Endothelial cell of umbilical vein (primary cell): Measurements from ENCODE around the gene GLRA2. TPM values are rescaled to one million over a fixed set of nuclear protein-coding genes. Genes with fewer than 3 reads are reported as not detected.

Experiments used
- Bru-seq: library from RNA; stranded (reverse); fragments of 400-500 nt; gene quantifications from one replicate; lab custom pipeline; 2021; lab: Mats Ljungman, UMichigan
- BruChase-seq, 2 experiments: library from RNA; stranded (reverse); fragments of 400-500 nt; gene quantifications; one replicate each; lab custom pipeline; 2021; lab: Mats Ljungman, UMichigan
- BruUV-seq: library from RNA; stranded (reverse); fragments of 400-500 nt; replicated peaks from 2 replicates; lab custom pipeline; 2021; lab: Mats Ljungman, UMichigan
- CTCF ChIA-PET: fragments of 300-600, 350-600 bp; sonication (Branson Sonifier 250); formaldehyde crosslinking; loops from one replicate; lab custom pipeline; 2021; ENCODE audit warnings: antibody characterized with exemption, inconsistent platforms; lab: Charles Lee
- POLR2A ChIA-PET: fragments of 300-600, 350-600 bp; sonication (Branson Sonifier 250); formaldehyde crosslinking; loops from one replicate; lab custom pipeline; 2021; ENCODE audit warnings: antibody characterized with exemption, inconsistent platforms; lab: Charles Lee
- DNase-seq: peaks from one replicate; pipeline ENCODE4 v3.0.0-alpha.2; 2011; ENCODE audit warnings: low read depth, low spot score
- FAIRE-seq: peaks from 2 replicates; lab custom pipeline; 2011; peaks lifted over from hg19 to GRCh38; lab: Jason Lieb, UNC
- H2AFZ ChIP-seq: 2 replicates; pipeline ENCODE4 v1.6.0; 2012; ENCODE audit warnings: low read depth, low read length, control low read depth, inconsistent platforms
- H3K27ac ChIP-seq: 2 replicates; pipeline ENCODE4 v1.5.1; 2011; ENCODE audit warnings: low read depth, mild to moderate bottlenecking, control low read depth, low read length, moderate library complexity; ENCODE audit not compliant: insufficient read depth
- H3K27me3 ChIP-seq, 2 experiments: 2 replicates each; pipeline versions ENCODE4 v1.6.0 to v1.6.1; 2011; ENCODE audit warnings: low read length in 2 of 2, mixed read lengths in 1 of 2; ENCODE audit not compliant: control insufficient read depth in 2 of 2, insufficient read depth in 2 of 2
- H3K36me3 ChIP-seq, 2 experiments: 2 replicates in 1 of 2; 3 replicates in 1 of 2; pipeline ENCODE4 v1.5.1; 2011; ENCODE audit warnings: low read length in 2 of 2, mild to moderate bottlenecking in 1 of 2, moderate library complexity in 1 of 2; ENCODE audit not compliant: control insufficient read depth in 2 of 2, insufficient read depth in 2 of 2; ENCODE audit errors: extremely low read depth in 1 of 2
- H3K4me1 ChIP-seq: 3 replicates; pipeline ENCODE4 v1.5.1; 2011; ENCODE audit warnings: mild to moderate bottlenecking, low read length; ENCODE audit not compliant: control insufficient read depth, insufficient read depth; ENCODE audit errors: extremely low read depth
- H3K4me2 ChIP-seq: 2 replicates; pipeline ENCODE4 v1.6.1; 2011; ENCODE audit warnings: low read length, control low read depth, mixed read lengths; ENCODE audit not compliant: insufficient read depth
- H3K4me3 ChIP-seq, 3 experiments: fragments of 200-600 bp in 1 of 3; sonication (generic), shearing (Covaris generic) in 1 of 3; replicated peaks in 1 of 3; 2 replicates each; pipeline ENCODE4 v1.5.1; 2011 to 2016; ENCODE audit warnings: control low read depth in 3 of 3, low read length in 3 of 3, mild to moderate bottlenecking in 2 of 3, inconsistent platforms in 1 of 3, low read depth in 1 of 3, moderate library complexity in 1 of 3; ENCODE audit not compliant: insufficient read depth in 1 of 3
- H3K79me2 ChIP-seq: 2 replicates; pipeline ENCODE4 v1.6.0; 2012; ENCODE audit warnings: low read length, inconsistent platforms; ENCODE audit not compliant: control insufficient read depth, insufficient read depth
- H3K9ac ChIP-seq: replicated peaks from 2 replicates; pipeline ENCODE3; 2011; ENCODE audit warnings: low read length, control low read depth; ENCODE audit not compliant: insufficient read depth; ENCODE audit errors: extremely low read depth
- H3K9me1 ChIP-seq: replicated peaks from 3 replicates; pipeline ENCODE4 v1.6.0; 2011; ENCODE audit warnings: mild to moderate bottlenecking, low read length; ENCODE audit not compliant: control insufficient read depth, insufficient read depth; ENCODE audit errors: extremely low read depth
- H3K9me3 ChIP-seq: replicated peaks from 2 replicates; pipeline ENCODE4 v1.5.1; 2012; ENCODE audit warnings: low read length, inconsistent platforms; ENCODE audit not compliant: control insufficient read depth, insufficient read depth
- H4K20me1 ChIP-seq: replicated peaks from 2 replicates; pipeline ENCODE3; 2011; ENCODE audit warnings: mild to moderate bottlenecking, low read length; ENCODE audit not compliant: control insufficient read depth, insufficient read depth; ENCODE audit errors: extremely low read depth
- CTCF ChIP-seq, 2 donors: IDR thresholded peaks; 1 replicate in 1 of 2; 2 replicates in 1 of 2; pipeline ENCODE4 v1.5.1; 2011; ENCODE audit warnings: low read length in 2 of 2, mild to moderate bottlenecking in 2 of 2, moderate library complexity in 2 of 2, control low read depth in 1 of 2, inconsistent platforms in 1 of 2, low read depth in 1 of 2; ENCODE audit not compliant: insufficient read depth in 1 of 2; ENCODE audit errors: extremely low read depth in 1 of 2
- EZH2 ChIP-seq: IDR thresholded peaks from 2 replicates; pipeline ENCODE4 v1.6.1; 2012; ENCODE audit warnings: borderline replicate concordance, low read depth, mild to moderate bottlenecking, moderate library complexity, low read length, inconsistent platforms; ENCODE audit not compliant: severe bottlenecking
- FOS ChIP-seq: IDR thresholded peaks from 2 replicates; pipeline ENCODE4 v1.6.1; 2011; ENCODE audit warnings: mild to moderate bottlenecking, low read length, moderate library complexity, borderline replicate concordance; ENCODE audit not compliant: insufficient read depth
- MAX ChIP-seq: IDR thresholded peaks from 2 replicates; pipeline ENCODE4 v1.6.1; 2011; ENCODE audit not compliant: insufficient read depth, insufficient read length
- dilution Hi-C: fragments of 300-500 bp; cut with MboI; formaldehyde crosslinking; loops from one replicate; pipeline ENCODE4 v1.15.0; 2019; ENCODE audit warnings: low sequenced_read_pairs; ENCODE audit not compliant: extremely low pct_ligation_motif_present
- intact Hi-C: fragments of 100-400 bp; cut with micrococcal nuclease; formaldehyde crosslinking; loops from one replicate; pipeline ENCODE4 v1.10.0; 2022
- long read RNA-seq: library from polyadenylated mRNA; stranded (forward); transcript quantifications from one replicate; pipeline ENCODE4 v2.0.0, GENCODE V29; 2021
- polyA minus RNA-seq, 3 experiments: library from RNA; depleted of rRNA, polyadenylated mRNA; stranded (reverse); fragments of >200 nt; gene quantifications; 1 replicate in 1 of 3; 2 replicates in 2 of 3; pipeline ENCODE4 v1.2.3, GENCODE V29; 2011
- polyA plus RNA-seq, 4 experiments: library from polyadenylated mRNA; depleted of rRNA in 3 of 4; stranded (reverse) in 3 of 4; unstranded in 1 of 4; fragments of >200 nt; gene quantifications; 2 replicates each; pipeline versions ENCODE4 v1.2.1 to v1.2.3, GENCODE V29; 2011 to 2012; ENCODE audit warnings: missing spikeins in 1 of 4
- total RNA-seq: library from RNA; stranded (reverse); gene quantifications from 2 replicates; pipeline ENCODE4 v1.2.3, GENCODE V29; 2021

The GLRA2 gene
- total RNA-seq (not detected in 2 replicates), polyA plus RNA-seq (not detected in 2 replicates), polyA minus RNA-seq (not detected in 2 replicates), Bru-seq, nascent RNA (not detected), BruChase-seq, experiment 1, labeled RNA remaining after a 6-hour chase (not detected), BruChase-seq, experiment 2, labeled RNA remaining after a 2-hour chase (not detected)
- polyA plus RNA-seq (2011; cell fraction: cytosol; rRNA removed), result not detected in 2 replicates
- polyA plus RNA-seq (2011; cell fraction: nucleus; rRNA removed), result not detected in 2 replicates
- polyA plus RNA-seq (2012), result not detected in 2 replicates
- polyA minus RNA-seq (2011; cell fraction: cytosol; rRNA and poly(A)+ RNA removed), result not detected
- not detected in 2 replicates for polyA minus RNA-seq (2011; cell fraction: nucleus; rRNA and poly(A)+ RNA removed)
- long read RNA-seq, partial matches to known transcripts, result 0 of 1 reads
- long read RNA-seq, other reads (novel, unspliced or antisense), result 1 of 1 reads

DNA sequence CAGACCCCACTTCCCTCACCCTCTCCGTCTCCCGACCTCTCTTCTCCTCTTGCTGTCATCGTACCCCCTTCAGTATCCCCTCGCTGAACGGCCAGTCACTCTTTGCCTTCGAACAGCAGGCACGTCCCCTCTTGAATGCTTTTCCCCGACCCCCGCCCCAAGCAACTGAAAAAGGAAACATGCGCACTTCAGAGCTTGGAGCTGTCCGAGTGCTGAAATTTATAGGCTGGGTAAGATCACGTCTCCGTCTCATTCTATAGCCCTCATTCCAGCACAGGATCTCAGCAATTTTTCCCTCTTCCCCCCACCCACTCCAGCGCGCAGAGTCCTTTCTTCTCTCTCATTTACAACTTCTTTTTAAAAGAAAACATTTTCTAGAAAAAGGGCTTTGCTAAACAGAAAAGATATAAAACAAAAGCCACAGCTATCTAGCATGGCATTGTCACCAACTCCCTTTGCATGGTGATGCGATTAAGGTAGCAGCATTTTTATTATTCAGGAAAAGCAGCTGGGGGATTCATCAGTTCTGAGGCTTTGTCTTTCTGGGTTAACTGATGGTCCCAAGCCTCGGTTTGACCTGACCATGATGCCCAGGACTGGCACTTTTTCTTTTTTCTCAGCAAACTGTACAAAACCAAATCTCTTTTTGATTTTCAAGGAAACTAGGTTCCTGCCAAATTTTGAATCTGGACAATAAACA, at the start of gene GLRA2:
Gene GLRA2, plus strand, starts transcription at position 247 of the 700 bp plus-strand sequence. CDS start 522 bp downstream, outside the sequence.
- no peak within 1 kb of the TSS for H3K4me2 ChIP-seq
- intact Hi-C loops, result no loop called here

More for the DNA sequence above, at the start of gene GLRA2:
- no peak within 1 kb of the TSS for H3K27ac ChIP-seq
- H4K20me1 ChIP-seq, result no peaks in the 10 kb centered on the region
- H2AFZ ChIP-seq, result no peak within 1 kb of the TSS
- H3K9ac ChIP-seq, result no peak within 1 kb of the TSS
- no peaks in the 10 kb centered on the region for H3K36me3 ChIP-seq
- no peak within 1 kb of the TSS for H3K4me3 ChIP-seq
- no peaks in the 10 kb centered on the region for H3K4me1 ChIP-seq
- TF ChIP-seq EZH2 (no peak), CTCF (IDR thresholded peaks at IDR 0.05; ENCODE audit: extremely low read depth in 1 of 2, insufficient read depth in 1 of 2, low read depth in 1 of 2, low read length in 2 of 2) (no peak), MAX (no peak), FOS (no peak)
- dilution Hi-C loops, result no loop called here
- H3K27me3 ChIP-seq, result no peaks in the 10 kb centered on the region
- no TSS peak for BruUV-seq
- CTCF ChIA-PET, result no interaction called here
- no peaks in the 10 kb centered on the region for H3K79me2 ChIP-seq
- H3K9me3 ChIP-seq, result no peaks in the 10 kb centered on the region
- no peak for FAIRE-seq
- DNase-seq, result no peak
- POLR2A ChIA-PET, result no interaction called here
- H3K9me1 ChIP-seq, result no peaks in the 10 kb centered on the region
